KOPT-K1 (cell line): Measurements from ENCODE around the gene BCL3.
"Not testable (repeated sequence)": the region's sequence is repeated elsewhere in the genome, so short reads cannot be mapped to it uniquely, and the experiment has no call there.

Experiments used
- H3K27ac ChIP-seq: fragments of 200-600 bp; sonication (generic); 2 replicates; pipeline ENCODE4 v1.5.1; 2016; ENCODE audit warnings: antibody characterized with exemption, mild to moderate bottlenecking, low read depth, low read length; ENCODE audit not compliant: poor library complexity, severe bottlenecking
- H3K36me3 ChIP-seq: fragments of 200-600 bp; sonication (generic); 2 replicates; pipeline ENCODE4 v1.5.1; 2017; ENCODE audit warnings: antibody characterized with exemption, mild to moderate bottlenecking, low read length, moderate library complexity; ENCODE audit not compliant: insufficient read depth
- H3K9me3 ChIP-seq: fragments of 200-600 bp; sonication (generic); 2 replicates; pipeline ENCODE4 v1.5.1; 2017; ENCODE audit warnings: antibody characterized with exemption, low read length, mild to moderate bottlenecking; ENCODE audit not compliant: insufficient read depth, poor library complexity, severe bottlenecking

BCL3 gene

GRCh38 chr19:44714597-44715169, 33.8 kb upstream of the BCL3 start:
- Histone ChIP-seq H3K9me3 (peaks cover 9% of the 10 kb centered on the region), H3K27ac (no peak overlapping the region)

GRCh38 chr19:44717603-44718002, 30.9 kb upstream of the BCL3 start:
- Histone ChIP-seq H3K27ac (no peak overlapping the region), H3K36me3 (no peaks in the 10 kb centered on the region), H3K9me3 (peaks cover 9% of the 10 kb centered on the region)

More at GRCh38 chr19:44714597-44715169, 33.8 kb upstream of the BCL3 start:
- no peaks in the 10 kb centered on the region for H3K36me3 ChIP-seq

GRCh38 chr19:44718441-44719261, 29.9 kb upstream of the BCL3 start:
- H3K36me3 ChIP-seq: no peaks in the 10 kb centered on the region
- no peak overlapping the region for H3K27ac ChIP-seq
- peaks cover 9% of the 10 kb centered on the region for H3K9me3 ChIP-seq

GRCh38 chr19:44719262-44719701, 29.2 kb upstream of the BCL3 start:
- Histone ChIP-seq H3K27ac (no peak overlapping the region), H3K36me3 (no peaks in the 10 kb centered on the region), H3K9me3 (peaks cover 9% of the 10 kb centered on the region)

GRCh38 chr19:44720396-44720795, 28.1 kb upstream of the BCL3 start:
- not testable (repeated sequence) for H3K36me3 ChIP-seq, H3K27ac ChIP-seq, H3K9me3 ChIP-seq

- Histone ChIP-seq H3K27ac (no peak overlapping the region), H3K9me3 (no peaks in the 10 kb centered on the region), H3K36me3 (no peaks in the 10 kb centered on the region)
These were observed 27.6 kb upstream of the BCL3 start for GRCh38 chr19:44720945-44721344.

- not testable (repeated sequence) for H3K27ac ChIP-seq, H3K36me3 ChIP-seq, H3K9me3 ChIP-seq
These were observed 27.1 kb upstream of the BCL3 start for GRCh38 chr19:44721369-44721768.

GRCh38 chr19:44722131-44723121, 26.1 kb upstream of the BCL3 start:
- H3K9me3 ChIP-seq: no peaks in the 10 kb centered on the region
- no peaks in the 10 kb centered on the region for H3K36me3 ChIP-seq
- H3K27ac ChIP-seq: no peak overlapping the region

GRCh38 chr19:44723299-44723951, 25.1 kb upstream of the BCL3 start:
- no peak overlapping the region for H3K27ac ChIP-seq
- no peaks in the 10 kb centered on the region for H3K9me3 ChIP-seq
- no peaks in the 10 kb centered on the region for H3K36me3 ChIP-seq

- Histone ChIP-seq H3K9me3 (no peaks in the 10 kb centered on the region), H3K36me3 (no peaks in the 10 kb centered on the region), H3K27ac (no peak overlapping the region)
These were observed 24.6 kb upstream of the BCL3 start for GRCh38 chr19:44723952-44724319.

- Histone ChIP-seq H3K36me3 (no peaks in the 10 kb centered on the region), H3K9me3 (no peaks in the 10 kb centered on the region), H3K27ac (no peak overlapping the region)
These were observed 23.3 kb upstream of the BCL3 start for GRCh38 chr19:44725251-44725650.

- no peaks in the 10 kb centered on the region for H3K36me3 ChIP-seq
- no peak overlapping the region for H3K27ac ChIP-seq
- H3K9me3 ChIP-seq: no peaks in the 10 kb centered on the region
These were observed 22.8 kb upstream of the BCL3 start for GRCh38 chr19:44725684-44726083.

- Histone ChIP-seq H3K9me3 (no peaks in the 10 kb centered on the region), H3K27ac (no peak overlapping the region), H3K36me3 (no peaks in the 10 kb centered on the region)
These were observed 22.0 kb upstream of the BCL3 start for GRCh38 chr19:44726465-44726864.

GRCh38 chr19:44728178-44728577, 20.3 kb upstream of the BCL3 start:
- Histone ChIP-seq H3K27ac (no peak overlapping the region), H3K36me3 (no peaks in the 10 kb centered on the region), H3K9me3 (no peaks in the 10 kb centered on the region)
